PC-9 (cell line): ENCODE data around the gene BZW2. TPM values are rescaled to one million over a fixed set of nuclear protein-coding genes. Genes with fewer than 3 reads are reported as not detected.

Experiments
- BruUV-seq: library from RNA; stranded (reverse); fragments of 400-500 nt; replicated peaks from 2 replicates; lab custom pipeline; 2021; lab: Mats Ljungman, UMichigan
- CTCF ChIA-PET: fragments of 300-600 bp; sonication (Branson Sonifier 250); formaldehyde crosslinking; loops from one replicate; lab custom pipeline; 2022; ENCODE audit warnings: antibody characterized with exemption; lab: Charles Lee
- POLR2A ChIA-PET: fragments of 300-600 bp; sonication (Branson Sonifier 250); formaldehyde crosslinking; loops from one replicate; lab custom pipeline; 2022; ENCODE audit warnings: antibody characterized with exemption; ENCODE audit not compliant: unreplicated experiment; lab: Charles Lee
- DNase-seq, 2 experiments: peaks; one replicate each; pipeline versions ENCODE4 v3.0.0 to v3.0.0-alpha.2; 2015 to 2022; ENCODE audit warnings: mixed read lengths in 1 of 2
- H2AFZ ChIP-seq: fragments of 200-600 bp; sonication (generic); 2 replicates; pipeline ENCODE4 v1.8.1; 2017; ENCODE audit warnings: antibody characterized with exemption
- H3F3A ChIP-seq: fragments of 200-600 bp; sonication (generic); 2 replicates; pipeline ENCODE4 v1.8.1; 2017; ENCODE audit warnings: antibody characterized with exemption, mild to moderate bottlenecking, low read depth; ENCODE audit not compliant: insufficient read depth
- H3K27ac ChIP-seq: fragments of 200-600 bp; sonication (generic); 2 replicates; pipeline ENCODE4 v1.6.1; 2016; ENCODE audit warnings: mixed run types
- H3K27me3 ChIP-seq: fragments of 200-600 bp; sonication (generic); 2 replicates; pipeline ENCODE4 v1.6.1; 2016; ENCODE audit warnings: low read depth, mixed run types; ENCODE audit not compliant: insufficient read depth
- H3K36me3 ChIP-seq: fragments of 200-600 bp; sonication (generic); 2 replicates; pipeline ENCODE4 v1.6.1; 2016; ENCODE audit warnings: low read depth, mixed run types
- H3K4me1 ChIP-seq: fragments of 200-600 bp; sonication (generic); replicated peaks from 2 replicates; pipeline ENCODE4 v1.6.1; 2016; ENCODE audit warnings: mixed run types; ENCODE audit not compliant: insufficient read depth
- H3K4me2 ChIP-seq: fragments of 200-600 bp; sonication (generic); 2 replicates; pipeline ENCODE4 v1.6.1; 2017; ENCODE audit warnings: mixed run types
- H3K4me3 ChIP-seq: fragments of 200-600 bp; sonication (generic); 2 replicates; pipeline ENCODE4 v1.6.1; 2016; ENCODE audit warnings: mixed run types
- H3K79me2 ChIP-seq: fragments of 200-600 bp; sonication (generic); 2 replicates; pipeline ENCODE4 v1.6.1; 2017; ENCODE audit warnings: low read depth, mixed run types
- H3K9me2 ChIP-seq: fragments of 200-600 bp; sonication (generic); 2 replicates; pipeline ENCODE4 v1.8.1; 2017; ENCODE audit warnings: mild to moderate bottlenecking; ENCODE audit not compliant: insufficient read depth
- H3K9me3 ChIP-seq: fragments of 200-600 bp; sonication (generic); 2 replicates; pipeline ENCODE4 v1.8.1; 2016; ENCODE audit warnings: low read depth; ENCODE audit not compliant: insufficient read depth
- H4K20me1 ChIP-seq: fragments of 200-600 bp; sonication (generic); 2 replicates; pipeline ENCODE4 v1.8.1; 2017; ENCODE audit not compliant: insufficient read depth
- EZH2 ChIP-seq: fragments of 200-600 bp; sonication (generic); IDR thresholded peaks from 2 replicates; pipeline ENCODE4 v1.8.0; 2017; ENCODE audit warnings: antibody characterized with exemption, low read depth
- intact Hi-C: fragments of 100-400 bp; cut with micrococcal nuclease; formaldehyde crosslinking; loops from one replicate; pipeline ENCODE4 v1.10.0; 2022; ENCODE audit not compliant: unreplicated experiment
- total RNA-seq: library from RNA; stranded (reverse); gene quantifications from 2 replicates; pipeline ENCODE4 v1.2.3, GENCODE V29; 2021
- TF ChIP-seq, protein P1 (sequence below): fragments of 200-600 bp; sonication (generic); conservative IDR thresholded peaks from 2 replicates; pipeline ENCODE4 v1.6.1; 2017; ENCODE audit warnings: mixed run types, antibody characterized with exemption, mild to moderate bottlenecking, moderate library complexity

Gene BZW2
- total RNA-seq, 1 experiment from 2014 or later = 93.7 TPM

DNA sequence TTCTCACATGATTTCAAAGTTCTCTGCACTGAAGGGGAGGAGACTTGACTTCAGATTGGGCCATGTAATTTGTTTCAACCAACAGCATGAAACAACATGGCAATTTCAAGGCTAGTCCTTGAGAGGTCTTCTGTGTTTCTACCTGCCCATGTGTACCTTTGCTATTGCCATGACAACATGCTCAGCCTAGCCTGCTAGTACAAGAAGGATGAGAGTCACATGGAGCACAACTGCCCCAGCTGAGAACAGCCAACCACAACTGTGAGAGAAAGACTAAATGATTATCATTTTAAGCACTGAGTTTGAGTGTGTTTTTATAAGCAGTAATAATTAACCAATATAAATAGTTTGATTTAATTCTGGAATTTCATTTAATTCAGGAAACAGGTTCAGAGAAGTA is 42.3 kb upstream of the BZW2 start:
- H3K4me2 ChIP-seq = no peak overlapping the region
- H3F3A ChIP-seq = no peaks in the 10 kb centered on the region
- DNase-seq = no peak
- intact Hi-C loops = no loop called here
- H2AFZ ChIP-seq = no peak overlapping the region
- H3K36me3 ChIP-seq = 0 out of 2 replicates have a peak, but pooled peaks cover 15% of the 10 kb centered on the region
- no peaks in the 10 kb centered on the region for H4K20me1 ChIP-seq
- no peaks in the 10 kb centered on the region for H3K9me2 ChIP-seq
- no peak overlapping the region for H3K27ac ChIP-seq
- H3K4me3 ChIP-seq = no peak overlapping the region
- BruUV-seq = no TSS peak
- H3K27me3 ChIP-seq = no peaks in the 10 kb centered on the region
- H3K4me1 ChIP-seq = no peaks in the 10 kb centered on the region
- POLR2A ChIA-PET = no interaction called here
- no peak for TF ChIP-seq EZH2
- TF ChIP-seq, protein P1, sequence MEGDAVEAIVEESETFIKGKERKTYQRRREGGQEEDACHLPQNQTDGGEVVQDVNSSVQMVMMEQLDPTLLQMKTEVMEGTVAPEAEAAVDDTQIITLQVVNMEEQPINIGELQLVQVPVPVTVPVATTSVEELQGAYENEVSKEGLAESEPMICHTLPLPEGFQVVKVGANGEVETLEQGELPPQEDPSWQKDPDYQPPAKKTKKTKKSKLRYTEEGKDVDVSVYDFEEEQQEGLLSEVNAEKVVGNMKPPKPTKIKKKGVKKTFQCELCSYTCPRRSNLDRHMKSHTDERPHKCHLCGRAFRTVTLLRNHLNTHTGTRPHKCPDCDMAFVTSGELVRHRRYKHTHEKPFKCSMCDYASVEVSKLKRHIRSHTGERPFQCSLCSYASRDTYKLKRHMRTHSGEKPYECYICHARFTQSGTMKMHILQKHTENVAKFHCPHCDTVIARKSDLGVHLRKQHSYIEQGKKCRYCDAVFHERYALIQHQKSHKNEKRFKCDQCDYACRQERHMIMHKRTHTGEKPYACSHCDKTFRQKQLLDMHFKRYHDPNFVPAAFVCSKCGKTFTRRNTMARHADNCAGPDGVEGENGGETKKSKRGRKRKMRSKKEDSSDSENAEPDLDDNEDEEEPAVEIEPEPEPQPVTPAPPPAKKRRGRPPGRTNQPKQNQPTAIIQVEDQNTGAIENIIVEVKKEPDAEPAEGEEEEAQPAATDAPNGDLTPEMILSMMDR = no peak
- H3K79me2 ChIP-seq = no peaks in the 10 kb centered on the region
- no peaks in the 10 kb centered on the region for H3K9me3 ChIP-seq
- CTCF ChIA-PET = interaction anchor here (1.1 kb wide), 1 partner anchor 84 kb away, joined by 4 read pairs; no protein-coding TSS in a partner anchor

DNA sequence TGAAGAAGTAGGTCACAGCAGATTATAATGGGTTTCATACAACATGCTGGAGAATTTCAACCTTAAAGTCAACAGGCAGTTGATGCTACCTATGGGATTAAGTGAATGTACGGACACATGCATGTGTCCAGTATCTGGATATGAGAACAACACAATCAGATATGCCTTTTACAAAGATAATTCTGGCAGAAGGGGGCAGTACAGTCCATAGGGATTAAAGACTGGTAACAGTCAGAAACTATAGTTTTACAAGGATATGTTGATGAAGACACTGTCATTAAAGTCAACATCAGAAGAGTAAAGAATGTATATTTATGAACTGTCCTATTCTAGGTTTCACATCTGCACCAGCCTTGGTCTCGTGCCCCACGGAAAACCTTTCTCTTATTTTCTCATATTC is 41.9 kb upstream of the BZW2 start:
- no peak overlapping the region for H3K4me2 ChIP-seq
- no peak overlapping the region for H3K4me3 ChIP-seq
- H3K9me2 ChIP-seq = no peaks in the 10 kb centered on the region
- H3K79me2 ChIP-seq = no peaks in the 10 kb centered on the region
- no peak for TF ChIP-seq EZH2
- TF ChIP-seq, protein P1 = peak; percentile 36; the same call in 1 of the 2 replicates
- no peak overlapping the region for H2AFZ ChIP-seq
- H3F3A ChIP-seq = no peaks in the 10 kb centered on the region
- H3K36me3 ChIP-seq = 0 out of 2 replicates have a peak, but pooled peaks cover 15% of the 10 kb centered on the region
- H4K20me1 ChIP-seq = no peaks in the 10 kb centered on the region
- H3K4me1 ChIP-seq = no peaks in the 10 kb centered on the region
- ChIA-PET POLR2A (no interaction called here), CTCF (no interaction called here)
- no peaks in the 10 kb centered on the region for H3K9me3 ChIP-seq
- BruUV-seq = no TSS peak
- no peaks in the 10 kb centered on the region for H3K27me3 ChIP-seq
- intact Hi-C loops = no loop called here
- H3K27ac ChIP-seq = no peak overlapping the region
- no peak for DNase-seq

DNA sequence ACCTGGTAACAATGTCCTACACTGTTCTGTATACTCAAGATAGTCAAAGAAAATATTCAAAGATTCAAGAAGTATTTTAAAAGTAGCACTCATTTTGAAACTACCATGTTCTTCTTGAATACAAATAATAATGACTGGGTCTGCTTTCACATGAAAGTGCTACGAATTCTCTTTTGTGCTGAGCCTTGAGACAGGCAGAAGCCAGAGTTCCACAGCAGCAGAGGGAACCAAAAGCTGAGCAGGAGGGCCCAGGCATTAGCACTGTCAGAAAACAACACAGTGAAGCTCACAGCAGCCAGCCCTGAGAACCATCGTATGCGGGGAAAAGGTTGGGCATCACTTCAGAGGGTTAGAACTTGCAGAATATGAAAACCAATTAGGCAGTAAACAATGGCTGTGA is 39.3 kb upstream of the BZW2 start:
- Histone ChIP-seq H3K36me3 (0 out of 2 replicates have a peak, but pooled peaks cover 10% of the 10 kb centered on the region), H3K27ac (no peak overlapping the region), H3F3A (no peaks in the 10 kb centered on the region), H2AFZ (no peak overlapping the region), H3K4me3 (no peak overlapping the region), H4K20me1 (no peaks in the 10 kb centered on the region), H3K4me2 (no peak overlapping the region), H3K9me2 (no peaks in the 10 kb centered on the region), H3K27me3 (no peaks in the 10 kb centered on the region), H3K79me2 (no peaks in the 10 kb centered on the region), H3K4me1 (no peaks in the 10 kb centered on the region), H3K9me3 (no peaks in the 10 kb centered on the region)
- DNase-seq = no peak
- BruUV-seq = no TSS peak
- POLR2A ChIA-PET = no interaction called here
- TF ChIP-seq EZH2 = no peak
- TF ChIP-seq, protein P1 = no peak
- intact Hi-C loops = no loop called here
- CTCF ChIA-PET = no interaction called here
